GM12872 (cell line): ENCODE results near the gene NRXN3.

Experiments
- TF ChIP-seq, protein P1 (sequence below): IDR thresholded peaks from 3 replicates; pipeline ENCODE4 v1.5.1; 2011; ENCODE audit warnings: low read depth, mild to moderate bottlenecking, low read length, moderate library complexity; ENCODE audit not compliant: insufficient read depth

The NRXN3 gene

DNA sequence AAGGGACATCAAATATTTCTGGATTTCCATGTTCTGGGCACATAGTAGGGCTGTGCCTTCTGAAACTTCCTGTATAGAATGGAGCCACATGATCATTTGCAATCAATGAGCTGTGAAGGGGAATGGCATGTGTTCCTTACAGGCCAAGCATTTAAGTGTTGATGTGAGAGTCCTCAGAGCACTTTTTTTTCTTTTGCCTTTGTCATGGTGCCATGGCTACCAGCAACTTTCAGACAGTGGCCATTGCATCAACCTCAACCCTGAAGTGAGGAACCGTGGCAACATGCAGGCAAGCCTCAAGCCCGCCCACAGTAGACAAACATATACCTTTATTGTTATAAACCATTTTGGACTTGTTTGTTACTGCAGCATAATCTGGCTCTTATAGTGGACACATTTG lies 948.1 kb downstream of the NRXN3 start:
- TF ChIP-seq, protein P1, sequence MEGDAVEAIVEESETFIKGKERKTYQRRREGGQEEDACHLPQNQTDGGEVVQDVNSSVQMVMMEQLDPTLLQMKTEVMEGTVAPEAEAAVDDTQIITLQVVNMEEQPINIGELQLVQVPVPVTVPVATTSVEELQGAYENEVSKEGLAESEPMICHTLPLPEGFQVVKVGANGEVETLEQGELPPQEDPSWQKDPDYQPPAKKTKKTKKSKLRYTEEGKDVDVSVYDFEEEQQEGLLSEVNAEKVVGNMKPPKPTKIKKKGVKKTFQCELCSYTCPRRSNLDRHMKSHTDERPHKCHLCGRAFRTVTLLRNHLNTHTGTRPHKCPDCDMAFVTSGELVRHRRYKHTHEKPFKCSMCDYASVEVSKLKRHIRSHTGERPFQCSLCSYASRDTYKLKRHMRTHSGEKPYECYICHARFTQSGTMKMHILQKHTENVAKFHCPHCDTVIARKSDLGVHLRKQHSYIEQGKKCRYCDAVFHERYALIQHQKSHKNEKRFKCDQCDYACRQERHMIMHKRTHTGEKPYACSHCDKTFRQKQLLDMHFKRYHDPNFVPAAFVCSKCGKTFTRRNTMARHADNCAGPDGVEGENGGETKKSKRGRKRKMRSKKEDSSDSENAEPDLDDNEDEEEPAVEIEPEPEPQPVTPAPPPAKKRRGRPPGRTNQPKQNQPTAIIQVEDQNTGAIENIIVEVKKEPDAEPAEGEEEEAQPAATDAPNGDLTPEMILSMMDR = no peak

DNA sequence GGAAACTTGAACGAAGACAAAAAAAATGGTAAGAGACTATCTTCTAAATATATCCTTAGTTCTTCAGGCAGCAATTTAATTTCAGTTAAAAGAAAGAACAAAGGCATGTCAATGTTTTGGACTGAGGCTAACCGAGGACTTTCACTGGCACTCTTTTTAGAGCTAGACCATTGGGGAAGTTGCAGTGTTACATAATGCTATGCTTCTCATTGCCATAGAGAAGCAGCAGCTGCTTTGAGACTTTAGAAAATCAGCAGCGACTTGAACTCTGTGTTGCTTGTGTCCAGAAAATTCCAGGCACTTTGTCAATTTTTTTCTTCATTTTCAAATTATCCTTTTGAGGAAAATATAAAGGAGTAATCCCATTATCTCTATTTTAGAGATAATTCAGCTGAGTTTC lies 964.2 kb downstream of the NRXN3 start:
- TF ChIP-seq, protein P1 = no peak

DNA sequence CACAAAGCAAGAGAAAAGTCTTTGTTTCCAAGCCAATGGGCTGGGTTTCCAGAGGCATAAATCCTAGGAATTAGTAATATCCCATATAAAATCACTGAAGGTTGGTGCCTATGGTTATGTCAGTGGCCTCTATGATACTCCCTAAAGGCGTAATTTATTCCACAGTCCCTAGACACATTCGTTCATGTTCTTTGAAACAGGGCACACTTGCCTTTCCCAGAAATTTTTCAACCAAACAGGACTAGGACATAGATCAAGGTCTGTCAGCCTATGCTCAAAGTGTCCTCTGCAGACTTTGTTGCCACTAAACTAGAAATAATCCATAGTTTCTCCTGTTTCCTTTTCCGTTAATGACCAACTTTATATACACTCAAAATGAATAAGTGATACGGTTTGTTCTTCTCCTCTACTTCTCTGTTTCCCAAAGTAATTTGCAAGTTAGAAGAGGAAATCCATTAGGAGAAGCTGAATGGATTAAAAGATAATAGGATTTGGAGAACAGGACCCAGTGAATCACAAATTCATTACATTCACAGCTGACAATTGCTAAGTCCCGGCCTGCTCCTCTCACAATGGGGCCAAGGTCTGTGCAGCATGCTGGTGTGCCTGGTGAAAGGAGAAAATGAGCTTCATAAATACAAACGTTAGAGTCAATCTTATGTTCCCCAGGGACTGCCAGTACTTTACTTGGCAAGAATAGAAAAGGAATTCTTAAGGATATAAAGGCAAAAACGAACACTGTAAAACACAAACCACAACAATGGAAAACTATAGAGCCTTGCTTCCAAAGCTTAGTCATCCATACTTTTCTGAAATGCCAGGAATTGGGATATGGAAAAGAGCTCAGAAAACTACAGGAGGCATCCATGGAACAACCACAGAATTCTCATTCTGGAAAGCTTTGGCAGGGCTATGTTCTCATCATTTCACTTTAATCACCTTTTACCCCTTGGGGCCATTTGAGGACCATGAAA lies 966.2 kb downstream of the NRXN3 start:
- TF ChIP-seq, protein P1 = no peak

GRCh38 chr14:79137045-79137430 lies 966.9 kb downstream of the NRXN3 start:
- TF ChIP-seq, protein P1 = no peak

GRCh38 chr14:79137836-79138235 lies 967.7 kb downstream of the NRXN3 start:
- TF ChIP-seq, protein P1 = no peak

DNA sequence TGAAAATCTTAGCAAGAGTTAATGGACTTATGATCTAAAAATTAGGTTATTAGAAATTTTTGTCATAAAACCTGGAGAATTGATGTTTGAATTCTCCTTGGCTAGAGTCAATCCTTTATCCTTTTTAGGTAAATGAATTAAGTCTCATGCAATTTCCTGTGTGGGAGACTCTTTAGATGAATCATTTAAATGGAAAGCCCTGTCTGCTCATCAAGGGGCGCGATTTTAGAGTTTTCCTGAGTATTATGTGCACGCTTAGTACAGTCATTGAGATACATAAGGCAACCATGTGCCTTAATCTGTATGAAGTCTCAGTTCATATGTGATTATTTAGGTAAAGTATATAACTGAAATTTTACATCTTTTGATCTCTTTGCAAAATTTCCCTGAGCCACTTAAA lies 974.7 kb downstream of the NRXN3 start:
- TF ChIP-seq, protein P1 = no peak

DNA sequence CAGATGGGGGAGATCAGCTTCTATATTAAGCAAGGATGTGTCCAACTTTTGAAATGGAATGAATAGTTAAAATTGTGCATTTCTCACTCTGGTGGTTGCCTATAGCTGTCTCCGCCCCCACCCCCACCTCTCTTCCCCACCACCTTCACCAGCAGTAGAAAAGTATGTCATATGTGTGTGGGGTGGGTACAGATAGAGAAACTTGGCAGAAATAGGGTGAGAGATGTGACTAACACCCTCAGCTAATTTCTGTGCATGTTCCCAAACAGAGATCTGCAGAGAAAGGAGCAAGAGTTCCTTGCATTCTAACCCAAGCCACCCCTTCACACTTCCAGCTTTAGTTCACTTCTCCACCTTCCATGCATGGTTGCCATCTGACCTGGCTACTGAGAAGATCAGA lies 980.1 kb downstream of the NRXN3 start:
- TF ChIP-seq, protein P1 = no peak
